ENCODE results near the gene PAX8. TPM values are rescaled to one million over a fixed set of nuclear protein-coding genes. Genes with fewer than 3 reads are reported as not detected.
"Not testable (repeated sequence)": the region's sequence is repeated elsewhere in the genome, so short reads cannot be mapped to it uniquely, and the experiment has no call there.

Gene PAX8
- total RNA-seq (2014; rRNA removed; shearing (Covaris generic)) (0.90 and 2.6 TPM in 2 replicates), total RNA-seq (2022) (1.6 and 3.6 TPM in 2 replicates), Bru-seq, nascent RNA (percentile 28 among the genes with signal in this experiment), BruChase-seq, experiment 1, labeled RNA remaining after a 6-hour chase (percentile 27 among the genes with signal in this experiment), BruChase-seq, experiment 2, labeled RNA remaining after a 2-hour chase (percentile 27 among the genes with signal in this experiment)
- long read RNA-seq, partial matches to known transcripts = 0 of 19 reads
- long read RNA-seq, other reads (novel, unspliced or antisense) = 19 of 19 reads

DNA sequence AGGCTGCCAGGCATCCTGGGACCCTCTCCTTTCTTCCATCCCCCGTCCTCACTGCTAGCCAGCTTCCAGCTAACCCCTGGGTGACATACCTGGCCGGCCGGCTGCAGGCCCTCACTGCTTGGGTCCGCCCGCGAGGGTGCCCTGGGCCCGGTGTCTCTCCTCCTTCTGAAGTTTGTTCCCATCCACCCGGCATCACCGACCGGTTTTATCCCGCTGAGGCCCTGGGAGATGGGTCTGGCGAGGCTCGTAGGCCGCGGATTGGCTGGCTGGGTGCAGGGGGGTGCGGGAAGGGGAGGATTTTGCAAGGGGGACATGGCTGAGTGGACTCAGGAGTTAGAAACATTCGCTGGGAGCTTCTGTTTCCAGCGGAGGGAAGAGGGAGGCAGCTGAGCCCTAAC, at the start of gene PAX8:
PAX8 (minus strand) TSS at position 180 of the 398 bp plus-strand sequence. CDS start 527 bp downstream, outside the sequence.
- no peak within 1 kb of the TSS for H2AFZ ChIP-seq (ENCODE audit: low read length)
- no peak within 1 kb of the TSS for H3K4me2 ChIP-seq (ENCODE audit: low read length)

DNA sequence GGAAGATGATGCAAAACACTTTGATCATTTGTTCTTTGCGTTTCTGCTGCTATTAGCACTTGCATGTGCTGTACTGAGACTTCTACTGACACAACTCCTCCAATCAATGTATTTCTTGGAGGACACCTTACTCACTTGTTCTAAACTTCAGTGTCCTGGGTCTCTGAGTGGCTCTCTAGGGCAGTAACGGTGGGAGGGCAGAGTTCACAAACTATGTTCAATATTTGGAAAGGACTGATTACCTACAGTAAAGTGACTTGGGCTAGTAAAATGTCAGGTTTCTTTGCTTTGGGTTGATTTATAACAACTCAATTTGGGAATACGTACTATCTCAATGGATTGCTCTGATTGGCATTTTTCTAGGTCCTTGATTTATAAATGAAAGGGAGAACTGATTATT, 49.3 kb upstream of the PAX8 start:
- Histone ChIP-seq H4K20me1 (ENCODE audit: insufficient read depth, low read length) (no peaks in the 10 kb centered on the region), H3K27ac (ENCODE audit: low read depth, low read length, poor library complexity, severe bottlenecking) (no peak overlapping the region), H3K4me1 (ENCODE audit: insufficient read depth, low read length, poor library complexity, severe bottlenecking) (no peaks in the 10 kb centered on the region), H3K4me3 (ENCODE audit: low read depth, low read length, poor library complexity, severe bottlenecking) (no peak overlapping the region), H3K9me2 (ENCODE audit: insufficient read depth, low read length) (no peaks in the 10 kb centered on the region), H3K4me2 (ENCODE audit: low read length) (no peak overlapping the region), H3K79me2 (ENCODE audit: insufficient read depth, low read depth, low read length) (no peaks in the 10 kb centered on the region), H3K9me3 (ENCODE audit: low read length) (no peaks in the 10 kb centered on the region), H2AFZ (ENCODE audit: low read length) (no peak overlapping the region), H3K36me3 (ENCODE audit: insufficient read depth, low read length) (no peaks in the 10 kb centered on the region)
- intact Hi-C loops (cut with micrococcal nuclease; ENCODE audit: unreplicated experiment) = no loop called here
- POLR2A ChIA-PET = no interaction called here
- no peak for TF ChIP-seq EZH2phosphoT487 (IDR thresholded peaks at IDR 0.05; ENCODE audit: borderline replicate concordance, low read depth, low read length)
- TF ChIP-seq, protein P1, sequence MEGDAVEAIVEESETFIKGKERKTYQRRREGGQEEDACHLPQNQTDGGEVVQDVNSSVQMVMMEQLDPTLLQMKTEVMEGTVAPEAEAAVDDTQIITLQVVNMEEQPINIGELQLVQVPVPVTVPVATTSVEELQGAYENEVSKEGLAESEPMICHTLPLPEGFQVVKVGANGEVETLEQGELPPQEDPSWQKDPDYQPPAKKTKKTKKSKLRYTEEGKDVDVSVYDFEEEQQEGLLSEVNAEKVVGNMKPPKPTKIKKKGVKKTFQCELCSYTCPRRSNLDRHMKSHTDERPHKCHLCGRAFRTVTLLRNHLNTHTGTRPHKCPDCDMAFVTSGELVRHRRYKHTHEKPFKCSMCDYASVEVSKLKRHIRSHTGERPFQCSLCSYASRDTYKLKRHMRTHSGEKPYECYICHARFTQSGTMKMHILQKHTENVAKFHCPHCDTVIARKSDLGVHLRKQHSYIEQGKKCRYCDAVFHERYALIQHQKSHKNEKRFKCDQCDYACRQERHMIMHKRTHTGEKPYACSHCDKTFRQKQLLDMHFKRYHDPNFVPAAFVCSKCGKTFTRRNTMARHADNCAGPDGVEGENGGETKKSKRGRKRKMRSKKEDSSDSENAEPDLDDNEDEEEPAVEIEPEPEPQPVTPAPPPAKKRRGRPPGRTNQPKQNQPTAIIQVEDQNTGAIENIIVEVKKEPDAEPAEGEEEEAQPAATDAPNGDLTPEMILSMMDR (conservative IDR thresholded peaks at IDR 0.05; ENCODE audit: low read length) = no peak
- CTCF ChIA-PET (ENCODE audit: unreplicated experiment) = no interaction called here
- DNase-seq (ENCODE audit: low spot score) = no peak
- BruUV-seq (replicated peaks) = no TSS peak

More for the DNA sequence above, at the start of gene PAX8:
- Histone ChIP-seq H3K9me2 (ENCODE audit: insufficient read depth, low read length) (no peaks in the 10 kb centered on the region), H3K36me3 (ENCODE audit: insufficient read depth, low read length) (no peaks in the 10 kb centered on the region), H3K4me1 (ENCODE audit: insufficient read depth, low read length, poor library complexity, severe bottlenecking) (no peaks in the 10 kb centered on the region), H3K79me2 (ENCODE audit: insufficient read depth, low read depth, low read length) (no peaks in the 10 kb centered on the region), H4K20me1 (ENCODE audit: insufficient read depth, low read length) (no peaks in the 10 kb centered on the region), H3K27ac (ENCODE audit: low read depth, low read length, poor library complexity, severe bottlenecking) (no peak within 1 kb of the TSS), H3K4me3 (ENCODE audit: low read depth, low read length, poor library complexity, severe bottlenecking) (no peak within 1 kb of the TSS), H3K9me3 (ENCODE audit: low read length) (no peaks in the 10 kb centered on the region)
- ChIA-PET POLR2A (no interaction called here), CTCF (ENCODE audit: unreplicated experiment) (no interaction called here)
- no TSS peak for BruUV-seq (replicated peaks)
- intact Hi-C loops (cut with micrococcal nuclease; ENCODE audit: unreplicated experiment) = no loop called here
- no peak for DNase-seq (ENCODE audit: low spot score)
- TF ChIP-seq, protein P1 (conservative IDR thresholded peaks at IDR 0.05; ENCODE audit: low read length) = no peak
- no peak for TF ChIP-seq EZH2phosphoT487 (IDR thresholded peaks at IDR 0.05; ENCODE audit: borderline replicate concordance, low read depth, low read length)

DNA sequence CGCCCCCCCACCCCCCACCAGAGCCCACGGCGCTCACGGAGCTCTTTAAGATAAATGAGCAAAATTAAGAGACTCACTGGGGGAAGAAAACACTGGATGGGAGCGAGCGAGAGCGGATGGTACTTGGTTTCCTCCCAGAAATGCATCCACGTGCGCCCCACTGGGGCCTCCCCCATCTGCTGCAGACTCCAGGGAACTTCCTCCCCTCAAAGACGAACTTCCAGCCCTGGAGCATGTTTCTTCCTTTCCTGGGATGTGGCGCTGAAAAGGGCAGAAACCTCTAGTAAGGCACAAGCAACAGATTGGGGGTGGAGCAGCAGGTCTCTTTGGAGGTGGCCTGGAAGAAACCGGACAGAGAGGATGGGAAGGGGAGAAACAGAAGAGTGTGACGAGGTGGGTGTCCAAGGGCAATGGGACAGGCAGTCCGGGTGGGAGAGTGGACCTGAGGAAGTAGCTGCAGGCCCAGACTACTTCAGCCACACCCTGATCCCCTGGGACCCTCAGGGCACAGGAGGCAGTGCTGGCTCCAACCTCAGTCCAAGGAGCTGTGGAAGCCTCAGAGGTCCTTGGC, 46.5 kb upstream of the PAX8 start:
- BruUV-seq (replicated peaks); CTCF ChIA-PET (ENCODE audit: unreplicated experiment); H3K79me2 ChIP-seq (ENCODE audit: insufficient read depth, low read depth, low read length); H2AFZ ChIP-seq (ENCODE audit: low read length); H4K20me1 ChIP-seq (ENCODE audit: insufficient read depth, low read length); H3K36me3 ChIP-seq (ENCODE audit: insufficient read depth, low read length); H3K27ac ChIP-seq (ENCODE audit: low read depth, low read length, poor library complexity, severe bottlenecking); H3K4me3 ChIP-seq (ENCODE audit: low read depth, low read length, poor library complexity, severe bottlenecking); intact Hi-C loops (cut with micrococcal nuclease; ENCODE audit: unreplicated experiment); H3K9me3 ChIP-seq (ENCODE audit: low read length); DNase-seq (ENCODE audit: low spot score); H3K4me1 ChIP-seq (ENCODE audit: insufficient read depth, low read length, poor library complexity, severe bottlenecking); H3K9me2 ChIP-seq (ENCODE audit: insufficient read depth, low read length): not testable (repeated sequence)
- POLR2A ChIA-PET = interaction anchor here (0.6 kb wide), 1 partner anchor 8 kb away, joined by 3 read pairs; no protein-coding TSS in a partner anchor
- H3K4me2 ChIP-seq (ENCODE audit: low read length) = peak overlapping the region; percentile 32; the same call in 1 of the 2 replicates
